Measurements from ENCODE around the gene NDUFAF4. TPM values are rescaled to one million over a fixed set of nuclear protein-coding genes. Genes with fewer than 3 reads are reported as not detected.

NDUFAF4 gene
- total RNA-seq, 1 donor from 2014 or later: 50.6 TPM

DNA sequence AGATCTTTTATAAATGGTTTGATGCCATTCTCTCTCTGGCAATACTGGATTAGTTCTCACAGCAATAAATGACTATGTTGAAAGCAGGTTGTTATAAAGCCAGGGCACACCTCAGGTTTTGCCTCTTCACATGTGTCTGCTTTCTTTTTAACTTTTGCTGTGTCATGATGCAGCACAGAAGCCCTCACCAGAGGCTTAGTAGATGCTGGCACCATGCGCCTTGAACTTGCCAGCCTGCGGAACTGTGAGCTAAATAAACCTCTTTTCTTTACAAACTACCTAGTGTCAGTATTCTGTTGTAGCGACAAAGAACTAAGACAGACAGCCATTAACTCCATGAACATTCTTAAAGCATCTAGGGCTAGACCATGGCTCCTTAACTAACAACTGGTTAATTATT is 45.1 kb downstream of the NDUFAF4 start:
- Histone ChIP-seq H3K4me3 (no peak overlapping the region), H3K79me2 (ENCODE audit: low read depth) (no peaks in the 10 kb centered on the region), H3K9me3 (ENCODE audit: low read depth) (no peaks in the 10 kb centered on the region), H2AFZ (replicated peaks) (no peak overlapping the region), H3K27ac (no peak overlapping the region), H3K9ac (no peak overlapping the region), H3K4me2 (no peak overlapping the region), H3K4me1 (no peaks in the 10 kb centered on the region), H4K20me1 (ENCODE audit: low read depth) (no peaks in the 10 kb centered on the region), H3K36me3 (no peaks in the 10 kb centered on the region), H3F3A (ENCODE audit: low read depth) (no peaks in the 10 kb centered on the region), H3K27me3 (no peaks in the 10 kb centered on the region)
- no peak for DNase-seq (ENCODE audit: low spot score)
- Mint-ChIP-seq H3K27ac (no peak overlapping the region), H3K4me3 (no peak overlapping the region), H3K4me1 (no peaks in the 10 kb centered on the region), H3K27me3 (ENCODE audit: insufficient read depth, low read depth) (peaks cover 7% of the 10 kb centered on the region), H3K9me3 (peaks cover 10% of the 10 kb centered on the region), H3K36me3 (no peaks in the 10 kb centered on the region)
- TF ChIP-seq, protein P1, sequence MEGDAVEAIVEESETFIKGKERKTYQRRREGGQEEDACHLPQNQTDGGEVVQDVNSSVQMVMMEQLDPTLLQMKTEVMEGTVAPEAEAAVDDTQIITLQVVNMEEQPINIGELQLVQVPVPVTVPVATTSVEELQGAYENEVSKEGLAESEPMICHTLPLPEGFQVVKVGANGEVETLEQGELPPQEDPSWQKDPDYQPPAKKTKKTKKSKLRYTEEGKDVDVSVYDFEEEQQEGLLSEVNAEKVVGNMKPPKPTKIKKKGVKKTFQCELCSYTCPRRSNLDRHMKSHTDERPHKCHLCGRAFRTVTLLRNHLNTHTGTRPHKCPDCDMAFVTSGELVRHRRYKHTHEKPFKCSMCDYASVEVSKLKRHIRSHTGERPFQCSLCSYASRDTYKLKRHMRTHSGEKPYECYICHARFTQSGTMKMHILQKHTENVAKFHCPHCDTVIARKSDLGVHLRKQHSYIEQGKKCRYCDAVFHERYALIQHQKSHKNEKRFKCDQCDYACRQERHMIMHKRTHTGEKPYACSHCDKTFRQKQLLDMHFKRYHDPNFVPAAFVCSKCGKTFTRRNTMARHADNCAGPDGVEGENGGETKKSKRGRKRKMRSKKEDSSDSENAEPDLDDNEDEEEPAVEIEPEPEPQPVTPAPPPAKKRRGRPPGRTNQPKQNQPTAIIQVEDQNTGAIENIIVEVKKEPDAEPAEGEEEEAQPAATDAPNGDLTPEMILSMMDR (IDR thresholded peaks at IDR 0.05): no peak
- TF ChIP-seq EZH2phosphoT487 (IDR thresholded peaks at IDR 0.05): no peak
- TF ChIP-seq EZH2 (IDR thresholded peaks at IDR 0.05): no peak

DNA sequence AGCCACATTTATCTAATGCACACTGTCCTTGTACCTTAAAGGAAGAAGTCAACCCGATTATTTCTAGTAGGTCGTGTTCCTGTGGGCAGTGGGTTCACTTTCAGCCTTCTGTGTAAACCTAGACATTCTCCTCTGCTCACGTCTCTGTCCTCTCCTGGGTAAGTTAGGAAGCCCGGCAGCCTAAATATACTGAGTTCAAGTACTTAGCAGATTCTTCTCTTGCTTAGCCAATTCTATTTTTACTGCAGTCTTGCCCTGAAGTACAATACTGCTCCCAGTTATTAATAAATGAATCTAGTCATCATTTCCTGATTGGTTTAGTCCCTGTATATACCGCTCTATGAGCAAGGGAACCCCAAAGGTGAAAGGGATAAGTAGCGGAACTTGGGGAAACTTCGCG is 45.8 kb downstream of the NDUFAF4 start:
- TF ChIP-seq, protein P1 (IDR thresholded peaks at IDR 0.05): no peak
- TF ChIP-seq EZH2 (IDR thresholded peaks at IDR 0.05) (no peak), EZH2phosphoT487 (IDR thresholded peaks at IDR 0.05) (no peak)
- Mint-ChIP-seq H3K9me3 (peaks cover 16% of the 10 kb centered on the region), H3K27me3 (ENCODE audit: insufficient read depth, low read depth) (peaks cover 12% of the 10 kb centered on the region), H3K27ac (no peak overlapping the region), H3K4me1 (no peaks in the 10 kb centered on the region), H3K36me3 (no peaks in the 10 kb centered on the region), H3K4me3 (no peak overlapping the region)
- H3K27me3 ChIP-seq: no peaks in the 10 kb centered on the region
- no peaks in the 10 kb centered on the region for H3K36me3 ChIP-seq
- H3F3A ChIP-seq (ENCODE audit: low read depth): no peaks in the 10 kb centered on the region
- H4K20me1 ChIP-seq (ENCODE audit: low read depth): no peaks in the 10 kb centered on the region
- H2AFZ ChIP-seq (replicated peaks): no peak overlapping the region
- no peaks in the 10 kb centered on the region for H3K4me1 ChIP-seq
- H3K9me3 ChIP-seq (ENCODE audit: low read depth): no peaks in the 10 kb centered on the region
- no peak overlapping the region for H3K9ac ChIP-seq
- no peak overlapping the region for H3K4me3 ChIP-seq
- H3K4me2 ChIP-seq: no peak overlapping the region
- no peak for DNase-seq (ENCODE audit: low spot score)
- no peak overlapping the region for H3K27ac ChIP-seq
- no peaks in the 10 kb centered on the region for H3K79me2 ChIP-seq (ENCODE audit: low read depth)

- Mint-ChIP-seq H3K27ac (no peak overlapping the region), H3K36me3 (no peaks in the 10 kb centered on the region), H3K9me3 (peaks cover 22% of the 10 kb centered on the region), H3K27me3 (ENCODE audit: insufficient read depth, low read depth) (peaks cover 11% of the 10 kb centered on the region), H3K4me3 (no peak overlapping the region), H3K4me1 (no peaks in the 10 kb centered on the region)
- no peaks in the 10 kb centered on the region for H3F3A ChIP-seq (ENCODE audit: low read depth)
- no peak overlapping the region for H3K4me2 ChIP-seq
- no peak overlapping the region for H3K9ac ChIP-seq
- H3K79me2 ChIP-seq (ENCODE audit: low read depth): no peaks in the 10 kb centered on the region
- H3K27me3 ChIP-seq: no peaks in the 10 kb centered on the region
- H3K9me3 ChIP-seq (ENCODE audit: low read depth): peaks cover 4% of the 10 kb centered on the region
- DNase-seq (ENCODE audit: low spot score): no peak
- no peaks in the 10 kb centered on the region for H3K36me3 ChIP-seq
- H4K20me1 ChIP-seq (ENCODE audit: low read depth): no peaks in the 10 kb centered on the region
- no peaks in the 10 kb centered on the region for H3K4me1 ChIP-seq
- TF ChIP-seq EZH2phosphoT487 (IDR thresholded peaks at IDR 0.05) (no peak), EZH2 (IDR thresholded peaks at IDR 0.05) (no peak)
- TF ChIP-seq, protein P1 (IDR thresholded peaks at IDR 0.05): no peak
- H2AFZ ChIP-seq (replicated peaks): no peak overlapping the region
- H3K27ac ChIP-seq: no peak overlapping the region
- no peak overlapping the region for H3K4me3 ChIP-seq
These were observed 48.1 kb downstream of the NDUFAF4 start for GRCh38 chr6:96849615-96850014.

Measured in neural progenitor cell (in vitro differentiated cells).